Astrocyte of the cerebellum (primary cell): ENCODE measurements around the gene PLPP3.

Experiments
- DNase-seq: peaks from one replicate; pipeline ENCODE4 v3.0.0-alpha.2; 2011; ENCODE audit warnings: low read depth
- H3K4me3 ChIP-seq: 2 replicates; pipeline ENCODE4 v1.5.1; 2011; ENCODE audit warnings: mild to moderate bottlenecking, low read depth, low read length, moderate library complexity
- in situ Hi-C: cut with HindIII; loops from 2 replicates; pipeline ENCODE4 v1.10.0; 2017; ENCODE audit warnings: low sequenced_read_pairs
- TF ChIP-seq, protein P1 (sequence below): IDR thresholded peaks from 2 replicates; pipeline ENCODE4 v1.5.1; 2012; ENCODE audit warnings: low read length, low read depth, moderate library complexity, mild to moderate bottlenecking; ENCODE audit errors: missing control alignments

PLPP3 gene

DNA sequence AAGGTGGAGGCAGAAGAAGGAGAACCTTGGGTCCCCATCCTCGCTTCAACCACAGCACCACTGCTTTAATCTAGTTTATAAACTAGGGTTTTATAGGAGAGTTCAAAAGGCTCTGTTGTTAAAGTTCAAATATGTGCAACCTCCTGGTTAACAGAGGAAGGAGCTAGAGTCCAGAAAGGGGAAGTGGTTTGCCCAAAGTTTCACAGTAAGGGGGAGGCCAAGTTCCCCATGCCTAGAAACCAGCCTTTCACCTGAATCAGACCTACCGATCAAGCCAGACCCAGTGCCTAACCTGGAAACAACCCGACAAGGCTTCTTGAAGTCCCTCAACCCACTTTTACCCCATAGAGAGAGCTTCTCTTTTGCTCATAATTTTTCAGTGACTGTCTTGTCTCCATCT is 106.5 kb downstream of the PLPP3 start:
- in situ Hi-C loops, result no loop called here
- DNase-seq, result no peak
- H3K4me3 ChIP-seq, result no peak overlapping the region
- TF ChIP-seq, protein P1, sequence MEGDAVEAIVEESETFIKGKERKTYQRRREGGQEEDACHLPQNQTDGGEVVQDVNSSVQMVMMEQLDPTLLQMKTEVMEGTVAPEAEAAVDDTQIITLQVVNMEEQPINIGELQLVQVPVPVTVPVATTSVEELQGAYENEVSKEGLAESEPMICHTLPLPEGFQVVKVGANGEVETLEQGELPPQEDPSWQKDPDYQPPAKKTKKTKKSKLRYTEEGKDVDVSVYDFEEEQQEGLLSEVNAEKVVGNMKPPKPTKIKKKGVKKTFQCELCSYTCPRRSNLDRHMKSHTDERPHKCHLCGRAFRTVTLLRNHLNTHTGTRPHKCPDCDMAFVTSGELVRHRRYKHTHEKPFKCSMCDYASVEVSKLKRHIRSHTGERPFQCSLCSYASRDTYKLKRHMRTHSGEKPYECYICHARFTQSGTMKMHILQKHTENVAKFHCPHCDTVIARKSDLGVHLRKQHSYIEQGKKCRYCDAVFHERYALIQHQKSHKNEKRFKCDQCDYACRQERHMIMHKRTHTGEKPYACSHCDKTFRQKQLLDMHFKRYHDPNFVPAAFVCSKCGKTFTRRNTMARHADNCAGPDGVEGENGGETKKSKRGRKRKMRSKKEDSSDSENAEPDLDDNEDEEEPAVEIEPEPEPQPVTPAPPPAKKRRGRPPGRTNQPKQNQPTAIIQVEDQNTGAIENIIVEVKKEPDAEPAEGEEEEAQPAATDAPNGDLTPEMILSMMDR, result no peak

DNA sequence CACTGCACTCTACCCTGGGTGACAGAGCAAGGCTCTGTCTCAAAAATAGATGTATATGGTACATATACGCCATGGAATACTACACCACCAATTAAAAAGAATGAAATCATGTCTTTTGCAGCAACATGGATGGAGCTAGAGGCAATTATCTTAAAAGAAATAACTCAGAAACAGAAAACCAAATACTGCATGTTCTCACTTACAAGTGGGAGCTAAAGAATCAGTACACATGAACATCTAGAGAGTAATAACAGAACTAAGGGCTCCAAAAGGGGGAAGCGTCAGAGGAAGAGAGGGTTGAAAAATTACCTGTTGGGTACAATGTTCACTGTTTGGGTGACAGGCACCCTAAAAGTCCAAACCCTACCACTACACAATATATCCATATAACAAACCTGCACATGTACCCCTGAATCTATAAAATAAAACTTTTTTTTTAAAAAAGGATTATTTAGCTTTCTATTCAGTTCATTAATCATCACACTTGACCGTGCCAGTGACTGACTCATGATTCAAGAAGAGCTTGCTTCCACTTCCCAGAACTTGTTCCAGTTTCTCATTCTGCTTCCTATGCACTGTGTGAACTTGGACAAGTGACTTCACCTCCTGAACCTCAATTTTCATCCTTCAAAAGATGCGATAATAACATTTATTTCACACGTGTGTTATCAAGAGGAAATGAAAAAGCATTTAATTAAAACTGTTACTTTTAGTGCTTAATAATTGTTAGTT is 109.6 kb downstream of the PLPP3 start:
- in situ Hi-C loops, result no loop called here
- DNase-seq, result no peak
- H3K4me3 ChIP-seq, result no peak overlapping the region
- TF ChIP-seq, protein P1, result no peak

DNA sequence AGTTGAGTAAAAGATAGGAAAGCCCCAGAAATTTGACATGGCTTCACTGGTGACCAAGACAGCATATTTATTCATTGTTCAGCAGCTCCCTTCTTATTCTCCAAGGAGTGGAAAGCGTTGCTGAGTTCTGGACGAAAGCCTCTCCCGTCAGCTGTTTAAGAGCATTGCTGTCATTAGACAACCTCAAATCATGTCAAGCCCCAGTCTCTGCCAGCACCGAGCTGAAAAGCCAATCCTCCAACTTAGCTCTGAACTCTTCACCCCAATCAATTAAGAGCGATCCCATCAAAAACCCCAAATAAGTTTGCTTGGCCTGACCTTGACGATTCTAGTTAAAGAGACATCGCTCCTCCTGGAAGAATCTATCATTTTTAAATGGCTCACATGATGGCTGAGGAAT is 110.8 kb downstream of the PLPP3 start:
- TF ChIP-seq, protein P1, result no peak
- no peak overlapping the region for H3K4me3 ChIP-seq
- DNase-seq, result no peak
- in situ Hi-C loops, result no loop called here

DNA sequence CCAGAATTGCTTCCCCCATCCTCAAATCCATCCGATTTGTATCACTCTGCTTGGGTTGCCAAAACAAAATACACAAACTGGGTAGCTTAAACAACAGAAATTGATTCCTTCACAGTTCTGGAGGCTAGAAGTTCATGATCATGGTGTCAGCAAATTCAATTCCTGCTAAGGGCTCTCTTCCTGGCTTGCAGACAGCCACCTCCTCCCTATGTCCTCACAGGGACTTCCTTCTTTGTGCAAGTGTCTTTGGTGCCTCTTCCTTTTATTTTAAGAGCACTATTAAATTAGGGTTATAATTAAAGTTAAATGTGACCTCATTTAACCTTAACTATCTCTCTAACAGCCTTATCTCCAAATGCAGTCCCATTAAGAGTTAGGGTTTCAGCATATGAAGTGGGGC is 112.8 kb downstream of the PLPP3 start:
- no peak for DNase-seq
- H3K4me3 ChIP-seq, result no peak overlapping the region
- TF ChIP-seq, protein P1, result no peak
- in situ Hi-C loops, result no loop called here

DNA sequence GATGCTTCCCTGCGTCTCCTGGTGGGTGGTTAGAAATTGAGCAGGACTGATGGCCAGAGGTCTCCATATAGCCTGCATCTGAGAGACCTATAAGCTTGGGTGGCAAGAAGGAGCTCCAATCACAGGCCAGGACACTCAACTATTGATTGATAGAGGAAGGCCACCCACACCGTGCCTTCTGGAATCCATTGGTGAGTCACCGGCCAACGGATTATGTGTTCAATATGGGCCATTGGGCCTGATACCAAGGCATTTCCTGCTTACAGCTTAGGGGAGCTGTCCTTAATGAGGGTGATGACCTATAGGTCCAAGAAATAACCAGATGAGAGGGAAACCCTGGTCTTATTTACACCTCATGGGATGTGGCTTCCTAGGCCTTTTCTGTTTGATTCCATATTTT is 115.1 kb downstream of the PLPP3 start:
- no peak overlapping the region for H3K4me3 ChIP-seq
- in situ Hi-C loops, result no loop called here
- no peak for DNase-seq
- TF ChIP-seq, protein P1, result no peak

DNA sequence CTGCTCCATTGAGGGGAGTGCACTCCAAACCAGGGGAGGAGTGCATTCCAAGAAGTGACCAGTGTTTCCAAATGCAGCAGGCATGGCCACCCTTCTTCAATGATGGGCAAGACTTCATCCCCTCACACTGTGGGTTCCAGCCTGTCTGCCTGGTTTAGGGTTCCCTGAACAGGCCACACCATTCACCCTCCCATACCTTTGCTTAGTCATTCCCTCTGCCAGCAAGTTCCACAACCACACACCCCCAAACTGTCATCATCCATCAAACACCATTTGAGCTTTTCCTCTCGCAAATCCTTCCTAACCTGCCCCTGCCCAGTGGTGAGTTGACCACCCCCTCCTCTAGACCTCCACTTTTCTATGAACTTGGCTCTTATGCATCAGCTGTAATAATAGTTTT is 116.0 kb downstream of the PLPP3 start:
- TF ChIP-seq, protein P1, result no peak
- in situ Hi-C loops, result no loop called here
- H3K4me3 ChIP-seq, result no peak overlapping the region
- DNase-seq, result no peak
